Measurements from ENCODE around the gene ZNF512.

DNA sequence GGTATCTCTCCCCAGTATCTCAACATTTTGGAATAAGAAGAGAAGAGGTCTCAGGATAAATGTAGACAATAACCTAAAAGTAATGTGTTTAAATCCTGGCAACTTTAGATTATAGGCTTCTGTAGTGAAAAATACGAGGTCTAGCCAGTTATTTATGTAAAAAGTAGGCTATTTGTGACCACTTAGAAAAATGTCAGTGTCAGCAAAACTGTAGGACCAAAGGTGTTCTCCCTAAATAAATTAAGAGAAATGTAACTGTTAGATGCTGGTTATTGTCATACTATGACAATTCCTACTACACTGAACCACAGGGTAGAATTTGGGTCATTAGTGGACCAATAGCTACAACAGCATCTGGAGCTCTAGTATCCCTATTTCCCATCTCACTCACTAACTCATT is 78.5 kb downstream of the ZNF512 start:
- TF ChIP-seq, protein P1, sequence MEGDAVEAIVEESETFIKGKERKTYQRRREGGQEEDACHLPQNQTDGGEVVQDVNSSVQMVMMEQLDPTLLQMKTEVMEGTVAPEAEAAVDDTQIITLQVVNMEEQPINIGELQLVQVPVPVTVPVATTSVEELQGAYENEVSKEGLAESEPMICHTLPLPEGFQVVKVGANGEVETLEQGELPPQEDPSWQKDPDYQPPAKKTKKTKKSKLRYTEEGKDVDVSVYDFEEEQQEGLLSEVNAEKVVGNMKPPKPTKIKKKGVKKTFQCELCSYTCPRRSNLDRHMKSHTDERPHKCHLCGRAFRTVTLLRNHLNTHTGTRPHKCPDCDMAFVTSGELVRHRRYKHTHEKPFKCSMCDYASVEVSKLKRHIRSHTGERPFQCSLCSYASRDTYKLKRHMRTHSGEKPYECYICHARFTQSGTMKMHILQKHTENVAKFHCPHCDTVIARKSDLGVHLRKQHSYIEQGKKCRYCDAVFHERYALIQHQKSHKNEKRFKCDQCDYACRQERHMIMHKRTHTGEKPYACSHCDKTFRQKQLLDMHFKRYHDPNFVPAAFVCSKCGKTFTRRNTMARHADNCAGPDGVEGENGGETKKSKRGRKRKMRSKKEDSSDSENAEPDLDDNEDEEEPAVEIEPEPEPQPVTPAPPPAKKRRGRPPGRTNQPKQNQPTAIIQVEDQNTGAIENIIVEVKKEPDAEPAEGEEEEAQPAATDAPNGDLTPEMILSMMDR (conservative IDR thresholded peaks at IDR 0.05 in 1 of 2, IDR thresholded peaks at IDR 0.05 in 1 of 2; ENCODE audit: extremely low read depth in 1 of 2, insufficient read depth in 1 of 2, low read depth in 1 of 2, low read length in 2 of 2): no peak
- no peak for TF ChIP-seq EZH2 (IDR thresholded peaks at IDR 0.05; ENCODE audit: borderline replicate concordance, low read length)

All from mammary epithelial cell (primary cell).